ENCODE measurements around the gene NEIL3.

NEIL3 gene

DNA sequence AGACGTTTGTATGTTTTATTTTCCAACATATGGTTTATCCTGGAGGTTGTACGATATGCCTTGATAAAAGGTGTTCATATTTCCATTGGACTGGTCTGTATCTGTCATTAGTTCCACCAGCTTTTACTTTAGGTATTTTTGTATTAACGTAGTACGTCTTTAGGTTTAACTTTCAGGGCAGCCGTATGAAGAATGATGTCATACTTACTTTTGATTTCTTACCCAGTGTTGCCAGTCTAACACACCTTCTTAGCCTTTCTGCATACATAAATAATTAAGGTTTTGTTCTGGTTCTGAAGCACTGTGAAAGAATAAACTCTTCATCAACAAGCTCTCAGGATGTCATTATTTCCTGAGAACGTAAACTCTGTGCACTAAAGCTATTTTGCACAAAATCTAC lies 18.9 kb upstream of the NEIL3 start:
- TF ChIP-seq EZH2phosphoT487 (IDR thresholded peaks at IDR 0.05; ENCODE audit: low read length) (no peak), EZH2 (optimal IDR thresholded peaks at IDR 0.05; ENCODE audit: low read depth, low read length) (no peak)
- TF ChIP-seq, protein P1, sequence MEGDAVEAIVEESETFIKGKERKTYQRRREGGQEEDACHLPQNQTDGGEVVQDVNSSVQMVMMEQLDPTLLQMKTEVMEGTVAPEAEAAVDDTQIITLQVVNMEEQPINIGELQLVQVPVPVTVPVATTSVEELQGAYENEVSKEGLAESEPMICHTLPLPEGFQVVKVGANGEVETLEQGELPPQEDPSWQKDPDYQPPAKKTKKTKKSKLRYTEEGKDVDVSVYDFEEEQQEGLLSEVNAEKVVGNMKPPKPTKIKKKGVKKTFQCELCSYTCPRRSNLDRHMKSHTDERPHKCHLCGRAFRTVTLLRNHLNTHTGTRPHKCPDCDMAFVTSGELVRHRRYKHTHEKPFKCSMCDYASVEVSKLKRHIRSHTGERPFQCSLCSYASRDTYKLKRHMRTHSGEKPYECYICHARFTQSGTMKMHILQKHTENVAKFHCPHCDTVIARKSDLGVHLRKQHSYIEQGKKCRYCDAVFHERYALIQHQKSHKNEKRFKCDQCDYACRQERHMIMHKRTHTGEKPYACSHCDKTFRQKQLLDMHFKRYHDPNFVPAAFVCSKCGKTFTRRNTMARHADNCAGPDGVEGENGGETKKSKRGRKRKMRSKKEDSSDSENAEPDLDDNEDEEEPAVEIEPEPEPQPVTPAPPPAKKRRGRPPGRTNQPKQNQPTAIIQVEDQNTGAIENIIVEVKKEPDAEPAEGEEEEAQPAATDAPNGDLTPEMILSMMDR (IDR thresholded peaks at IDR 0.05; ENCODE audit: low read length), result no peak
- Histone ChIP-seq H3K4me1 (ENCODE audit: low read length) (no peaks in the 10 kb centered on the region), H3K27me3 (replicated peaks; ENCODE audit: insufficient read depth, low read length) (no peaks in the 10 kb centered on the region), H3K9me2 (replicated peaks; ENCODE audit: insufficient read depth, low read length) (no peaks in the 10 kb centered on the region), H3F3A (ENCODE audit: insufficient read depth, low read length) (no peaks in the 10 kb centered on the region), H2AFZ (ENCODE audit: low read length) (no peak overlapping the region), H3K9ac (ENCODE audit: low read length) (no peak overlapping the region), H3K4me2 (ENCODE audit: low read depth, low read length) (no peak overlapping the region), H3K79me2 (ENCODE audit: low read length) (no peaks in the 10 kb centered on the region), H3K27ac (ENCODE audit: low read length) (no peak overlapping the region), H3K4me3 (ENCODE audit: low read length) (no peak overlapping the region), H3K9me3 (replicated peaks; ENCODE audit: insufficient read depth, low read length) (no peaks in the 10 kb centered on the region), H3K36me3 (replicated peaks; ENCODE audit: insufficient read depth, low read length) (no peaks in the 10 kb centered on the region), H4K20me1 (ENCODE audit: insufficient read depth, low read length) (no peaks in the 10 kb centered on the region)
- DNase-seq, result no peak

DNA sequence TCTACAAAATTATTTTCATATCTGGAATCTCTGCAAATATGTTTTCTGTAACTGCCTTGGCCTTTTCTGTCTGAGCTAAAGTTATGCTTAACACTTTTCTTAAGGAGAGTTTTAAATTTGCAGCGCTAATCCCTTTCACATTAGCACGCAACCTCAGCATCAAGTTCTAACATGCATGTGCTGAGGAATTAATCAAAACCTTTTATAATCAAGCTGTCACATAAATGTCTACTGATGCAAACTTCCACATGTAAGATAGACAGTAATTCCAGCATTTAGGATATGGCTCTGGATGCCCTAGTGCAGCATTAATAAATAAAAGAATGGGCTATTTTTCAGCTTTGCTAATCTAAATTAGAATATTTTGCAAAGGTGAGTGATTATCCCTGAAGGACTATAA lies 17.5 kb upstream of the NEIL3 start:
- Histone ChIP-seq H3K79me2 (ENCODE audit: low read length) (no peaks in the 10 kb centered on the region), H3K27me3 (replicated peaks; ENCODE audit: insufficient read depth, low read length) (no peaks in the 10 kb centered on the region), H4K20me1 (ENCODE audit: insufficient read depth, low read length) (no peaks in the 10 kb centered on the region), H3K9ac (ENCODE audit: low read length) (no peak overlapping the region), H3K4me2 (ENCODE audit: low read depth, low read length) (no peak overlapping the region), H2AFZ (ENCODE audit: low read length) (no peak overlapping the region), H3K27ac (ENCODE audit: low read length) (no peak overlapping the region), H3F3A (ENCODE audit: insufficient read depth, low read length) (no peaks in the 10 kb centered on the region), H3K36me3 (replicated peaks; ENCODE audit: insufficient read depth, low read length) (no peaks in the 10 kb centered on the region), H3K9me3 (replicated peaks; ENCODE audit: insufficient read depth, low read length) (no peaks in the 10 kb centered on the region), H3K9me2 (replicated peaks; ENCODE audit: insufficient read depth, low read length) (no peaks in the 10 kb centered on the region), H3K4me1 (ENCODE audit: low read length) (no peaks in the 10 kb centered on the region), H3K4me3 (ENCODE audit: low read length) (no peak overlapping the region)
- no peak for DNase-seq
- TF ChIP-seq EZH2 (optimal IDR thresholded peaks at IDR 0.05; ENCODE audit: low read depth, low read length), result no peak
- TF ChIP-seq EZH2phosphoT487 (IDR thresholded peaks at IDR 0.05; ENCODE audit: low read length), result no peak
- TF ChIP-seq, protein P1 (IDR thresholded peaks at IDR 0.05; ENCODE audit: low read length), result no peak

DNA sequence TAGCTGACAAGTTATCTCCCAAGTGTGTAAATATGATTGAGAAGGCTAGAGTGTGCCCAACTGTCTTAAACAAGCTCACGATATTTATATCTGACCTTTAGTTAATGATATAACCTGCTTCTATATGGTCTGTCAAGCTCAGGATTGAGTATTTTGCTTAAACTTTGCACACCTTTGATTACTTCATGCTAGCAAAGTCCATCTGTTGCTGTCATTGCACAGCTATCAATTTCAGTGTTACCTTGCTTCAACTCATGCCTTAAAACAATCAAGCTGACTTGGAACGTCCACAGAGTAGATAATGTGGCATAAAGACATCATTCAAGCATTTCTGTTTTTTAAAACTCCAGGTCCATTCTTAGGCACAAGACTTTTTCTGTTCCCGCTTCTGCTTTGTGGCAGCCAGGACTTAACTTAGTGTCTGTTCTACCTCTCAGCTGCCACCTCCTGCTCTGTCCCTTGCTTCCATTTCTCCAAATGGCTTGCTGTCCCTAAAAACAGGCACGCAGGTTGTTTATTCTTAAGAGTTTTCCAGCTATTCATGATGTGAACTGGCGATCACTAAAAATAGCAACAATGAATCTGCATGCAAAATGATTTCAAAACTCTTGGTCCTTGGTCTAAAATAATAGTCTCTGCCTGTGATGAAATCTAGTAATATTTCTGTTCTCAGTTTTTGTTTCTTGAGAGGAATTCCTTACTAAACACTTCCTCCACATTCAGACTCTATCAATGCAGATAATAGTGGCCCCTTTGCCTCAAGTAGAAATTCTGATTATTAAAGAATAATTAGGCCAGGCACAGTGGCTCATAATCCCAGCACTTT lies 16.3 kb upstream of the NEIL3 start:
- no peaks in the 10 kb centered on the region for H3K36me3 ChIP-seq (replicated peaks; ENCODE audit: insufficient read depth, low read length)
- H3K4me1 ChIP-seq (ENCODE audit: low read length), result no peaks in the 10 kb centered on the region
- H3K9ac ChIP-seq (ENCODE audit: low read length), result no peak overlapping the region
- H3F3A ChIP-seq (ENCODE audit: insufficient read depth, low read length), result no peaks in the 10 kb centered on the region
- H3K4me2 ChIP-seq (ENCODE audit: low read depth, low read length), result no peak overlapping the region
- H3K9me3 ChIP-seq (replicated peaks; ENCODE audit: insufficient read depth, low read length), result no peaks in the 10 kb centered on the region
- no peaks in the 10 kb centered on the region for H3K27me3 ChIP-seq (replicated peaks; ENCODE audit: insufficient read depth, low read length)
- no peaks in the 10 kb centered on the region for H4K20me1 ChIP-seq (ENCODE audit: insufficient read depth, low read length)
- H3K9me2 ChIP-seq (replicated peaks; ENCODE audit: insufficient read depth, low read length), result no peaks in the 10 kb centered on the region
- TF ChIP-seq, protein P1 (IDR thresholded peaks at IDR 0.05; ENCODE audit: low read length), result no peak
- TF ChIP-seq EZH2phosphoT487 (IDR thresholded peaks at IDR 0.05; ENCODE audit: low read length) (no peak), EZH2 (optimal IDR thresholded peaks at IDR 0.05; ENCODE audit: low read depth, low read length) (no peak)
- H3K4me3 ChIP-seq (ENCODE audit: low read length), result no peak overlapping the region
- H3K27ac ChIP-seq (ENCODE audit: low read length), result no peak overlapping the region
- H3K79me2 ChIP-seq (ENCODE audit: low read length), result no peaks in the 10 kb centered on the region
- H2AFZ ChIP-seq (ENCODE audit: low read length), result no peak overlapping the region
- no peak for DNase-seq

All from MM.1S (cell line).